ENCODE measurements around the gene IFI27L1. TPM values are rescaled to one million over a fixed set of nuclear protein-coding genes. Genes with fewer than 3 reads are reported as not detected.

Gene IFI27L1
- total RNA-seq, 4 donors from 2014 or later = 7.1 to 10.3 (median 8.3) TPM

DNA sequence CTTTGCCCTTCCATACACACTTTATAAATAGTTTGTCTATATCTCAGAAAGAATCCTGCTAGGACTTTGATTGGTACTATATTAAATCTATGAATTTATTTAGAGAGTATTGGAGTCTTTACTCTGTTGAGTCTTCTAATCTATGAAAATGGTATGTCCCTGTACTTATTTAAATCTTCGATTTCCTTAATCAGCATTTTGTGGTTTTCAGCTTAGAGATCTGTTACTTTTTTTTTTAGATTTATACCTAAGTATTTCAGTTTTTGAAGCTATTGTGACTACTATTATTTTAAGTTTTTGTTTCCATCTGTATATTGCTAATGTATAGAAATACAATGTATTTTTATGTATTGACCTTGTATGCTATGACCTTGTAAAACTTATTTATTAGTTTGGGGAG is 61.7 kb downstream of the IFI27L1 start:
- no peak for DNase-seq
- Histone ChIP-seq H3K36me3 (no peaks in the 10 kb centered on the region), H3K27me3 (no peaks in the 10 kb centered on the region), H3K27ac (no peak overlapping the region), H3K4me1 (no peaks in the 10 kb centered on the region), H3K9me3 (no peaks in the 10 kb centered on the region), H3K4me3 (no peak overlapping the region)
- ATAC-seq = no peak
- in situ Hi-C loops (cut with MboI; ENCODE audit: low sequenced_read_pairs in 4 of 4) = no loop called here
- no peak for TF ChIP-seq POLR2A (IDR thresholded peaks at IDR 0.05)
- TF ChIP-seq, protein P1, sequence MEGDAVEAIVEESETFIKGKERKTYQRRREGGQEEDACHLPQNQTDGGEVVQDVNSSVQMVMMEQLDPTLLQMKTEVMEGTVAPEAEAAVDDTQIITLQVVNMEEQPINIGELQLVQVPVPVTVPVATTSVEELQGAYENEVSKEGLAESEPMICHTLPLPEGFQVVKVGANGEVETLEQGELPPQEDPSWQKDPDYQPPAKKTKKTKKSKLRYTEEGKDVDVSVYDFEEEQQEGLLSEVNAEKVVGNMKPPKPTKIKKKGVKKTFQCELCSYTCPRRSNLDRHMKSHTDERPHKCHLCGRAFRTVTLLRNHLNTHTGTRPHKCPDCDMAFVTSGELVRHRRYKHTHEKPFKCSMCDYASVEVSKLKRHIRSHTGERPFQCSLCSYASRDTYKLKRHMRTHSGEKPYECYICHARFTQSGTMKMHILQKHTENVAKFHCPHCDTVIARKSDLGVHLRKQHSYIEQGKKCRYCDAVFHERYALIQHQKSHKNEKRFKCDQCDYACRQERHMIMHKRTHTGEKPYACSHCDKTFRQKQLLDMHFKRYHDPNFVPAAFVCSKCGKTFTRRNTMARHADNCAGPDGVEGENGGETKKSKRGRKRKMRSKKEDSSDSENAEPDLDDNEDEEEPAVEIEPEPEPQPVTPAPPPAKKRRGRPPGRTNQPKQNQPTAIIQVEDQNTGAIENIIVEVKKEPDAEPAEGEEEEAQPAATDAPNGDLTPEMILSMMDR (IDR thresholded peaks at IDR 0.05 in 4 of 5, conservative IDR thresholded peaks at IDR 0.05 in 1 of 5) = no peak
- intact Hi-C loops (cut with DNase I; ENCODE audit: low total_unique reads) = no loop called here

DNA sequence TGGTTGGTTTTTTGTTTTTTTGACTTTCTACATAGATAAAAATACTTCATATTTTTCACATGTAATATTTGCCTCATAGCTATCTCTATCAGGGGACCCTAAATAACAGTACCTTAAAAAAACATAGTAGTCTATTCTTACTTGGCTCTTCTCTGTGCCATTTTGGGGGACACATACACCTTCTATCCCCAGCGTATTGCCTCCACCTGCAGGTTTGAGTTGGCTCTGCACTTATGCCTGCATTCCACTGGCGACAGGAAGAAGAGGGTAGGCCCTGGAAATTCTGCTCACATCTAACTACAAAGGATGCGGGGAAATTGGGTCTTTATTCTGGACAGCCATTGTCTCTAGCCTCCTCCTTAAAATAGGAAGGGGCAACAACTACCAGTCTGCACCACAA is 62.1 kb downstream of the IFI27L1 start:
- H3K27me3 ChIP-seq = no peaks in the 10 kb centered on the region
- no peak overlapping the region for H3K4me3 ChIP-seq
- ATAC-seq (no peak), DNase-seq (no peak)
- intact Hi-C loops (cut with DNase I; ENCODE audit: low total_unique reads) (no loop called here), in situ Hi-C loops (cut with MboI; ENCODE audit: low sequenced_read_pairs in 4 of 4) (no loop called here)
- TF ChIP-seq POLR2A (IDR thresholded peaks at IDR 0.05) = no peak
- TF ChIP-seq, protein P1 (IDR thresholded peaks at IDR 0.05 in 4 of 5, conservative IDR thresholded peaks at IDR 0.05 in 1 of 5) = no peak
- no peak overlapping the region for H3K27ac ChIP-seq
- H3K36me3 ChIP-seq = no peaks in the 10 kb centered on the region
- no peaks in the 10 kb centered on the region for H3K9me3 ChIP-seq
- no peaks in the 10 kb centered on the region for H3K4me1 ChIP-seq

DNA sequence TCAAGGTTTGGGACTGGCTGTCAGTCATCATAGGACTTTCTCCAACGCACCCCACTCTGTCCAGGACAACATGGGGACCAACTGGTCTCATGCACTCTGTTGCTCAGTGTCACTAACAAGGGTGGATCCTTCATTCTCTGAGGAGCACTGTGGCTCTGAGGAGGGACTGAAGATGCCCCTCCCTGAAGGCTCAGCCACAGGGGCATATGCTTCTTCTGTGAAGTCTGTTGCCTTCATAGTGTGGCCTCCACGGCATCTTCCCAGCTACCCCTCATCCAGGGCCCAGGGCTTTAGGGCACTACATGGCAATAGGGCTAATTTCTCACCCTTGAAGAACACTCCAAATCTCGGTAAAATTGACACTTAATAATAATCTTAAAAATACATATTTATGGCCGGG is 62.6 kb downstream of the IFI27L1 start:
- intact Hi-C loops (cut with DNase I; ENCODE audit: low total_unique reads) (no loop called here), in situ Hi-C loops (cut with MboI; ENCODE audit: low sequenced_read_pairs in 4 of 4) (no loop called here)
- ATAC-seq (no peak), DNase-seq (no peak)
- Histone ChIP-seq H3K27me3 (no peaks in the 10 kb centered on the region), H3K9me3 (no peaks in the 10 kb centered on the region), H3K4me1 (no peaks in the 10 kb centered on the region), H3K27ac (no peak overlapping the region), H3K4me3 (no peak overlapping the region), H3K36me3 (no peaks in the 10 kb centered on the region)
- TF ChIP-seq, protein P1 (IDR thresholded peaks at IDR 0.05 in 4 of 5, conservative IDR thresholded peaks at IDR 0.05 in 1 of 5) = no peak
- TF ChIP-seq POLR2A (IDR thresholded peaks at IDR 0.05) = no peak

DNA sequence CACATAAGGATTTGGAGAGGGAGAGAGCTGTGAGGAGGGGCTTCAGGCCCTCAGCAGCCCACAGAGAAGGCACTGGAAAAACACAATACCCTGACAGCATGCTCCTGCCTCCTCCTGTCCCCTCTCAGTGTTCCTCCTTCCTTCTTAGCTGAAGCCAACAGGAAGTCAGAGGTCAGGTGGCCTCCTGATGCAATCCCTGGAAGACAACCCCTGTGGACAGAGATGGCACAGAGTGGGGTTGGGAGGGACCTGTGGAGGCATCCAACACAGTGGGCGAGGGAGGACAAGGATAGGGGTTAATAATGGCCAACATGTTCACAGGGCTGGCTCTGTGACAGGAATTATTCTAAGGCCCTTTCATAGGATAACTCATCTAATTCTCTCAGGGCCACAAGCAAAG is 63.7 kb downstream of the IFI27L1 start:
- Histone ChIP-seq H3K4me1 (no peaks in the 10 kb centered on the region), H3K4me3 (no peak overlapping the region), H3K27ac (no peak overlapping the region), H3K9me3 (no peaks in the 10 kb centered on the region), H3K27me3 (no peaks in the 10 kb centered on the region), H3K36me3 (no peaks in the 10 kb centered on the region)
- no peak for TF ChIP-seq POLR2A (IDR thresholded peaks at IDR 0.05)
- in situ Hi-C loops (cut with MboI; ENCODE audit: low sequenced_read_pairs in 4 of 4) (no loop called here), intact Hi-C loops (cut with DNase I; ENCODE audit: low total_unique reads) (no loop called here)
- no peak for ATAC-seq
- DNase-seq = peak in 1 of 2 donors; percentile 18

DNA sequence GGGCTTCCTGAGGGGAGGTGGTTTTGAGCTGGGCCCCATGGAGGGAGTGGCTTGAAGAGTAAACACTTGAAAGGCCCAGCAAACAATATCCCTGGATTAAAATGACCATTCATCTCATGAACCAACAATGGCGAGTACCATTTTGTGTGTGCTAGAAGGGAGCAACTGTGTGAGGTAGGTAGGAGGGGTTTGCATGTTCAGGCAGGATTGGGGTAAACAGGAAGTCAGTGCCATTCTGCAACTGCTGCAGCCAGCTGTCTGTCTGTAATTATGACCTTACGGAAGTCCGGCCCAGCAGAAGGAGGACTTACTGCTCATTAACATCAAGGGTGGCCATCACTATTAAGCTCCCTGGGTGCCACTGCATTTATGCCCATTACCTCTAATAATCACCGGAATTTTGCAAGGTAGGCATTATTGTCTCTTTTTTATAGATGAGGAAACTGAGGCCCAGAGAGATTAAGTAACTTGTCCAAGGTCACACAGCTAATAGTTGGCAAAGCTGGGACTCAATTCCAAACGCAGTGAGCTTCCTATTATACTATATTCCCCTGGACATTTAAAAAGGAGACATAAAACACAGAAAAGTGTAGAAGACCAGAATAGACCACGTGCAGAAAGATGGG is 64.9 kb downstream of the IFI27L1 start:
- intact Hi-C loops (cut with DNase I; ENCODE audit: low total_unique reads) (no loop called here), in situ Hi-C loops (cut with MboI; ENCODE audit: low sequenced_read_pairs in 4 of 4) (no loop called here)

More for the DNA sequence above, 64.9 kb downstream of the IFI27L1 start:
- H3K27ac ChIP-seq = no peak overlapping the region
- no peaks in the 10 kb centered on the region for H3K36me3 ChIP-seq
- ATAC-seq (no peak), DNase-seq (no peak)
- H3K4me1 ChIP-seq = no peaks in the 10 kb centered on the region
- no peak for TF ChIP-seq POLR2A (IDR thresholded peaks at IDR 0.05)
- TF ChIP-seq, protein P1 (IDR thresholded peaks at IDR 0.05 in 4 of 5, conservative IDR thresholded peaks at IDR 0.05 in 1 of 5) = no peak
- H3K27me3 ChIP-seq = no peaks in the 10 kb centered on the region
- no peaks in the 10 kb centered on the region for H3K9me3 ChIP-seq
- no peak overlapping the region for H3K4me3 ChIP-seq

Other genes starting within 250 kb of the IFI27L1 start
- not detected for gene FAM181A, start 154.0 kb upstream of the IFI27L1 start, total RNA-seq
- gene ASB2, start 104.7 kb upstream of the IFI27L1 start, total RNA-seq = 100 to 1,000 TPM; 335 to 819 (median 539) TPM
- gene CCDC197, start 84.0 kb upstream of the IFI27L1 start, total RNA-seq = under 1 TPM in 2 of 4 donors, not detected in 2; 0.56 to 0.61 TPM
- gene OTUB2, start 55.0 kb upstream of the IFI27L1 start, total RNA-seq = under 1 TPM in 1 of 4 donors, not detected in 3; 0.11 TPM
- gene DDX24, start 108 bp upstream of the IFI27L1 start, total RNA-seq = 100 to 1,000 TPM; 106 to 200 (median 128) TPM
- 100 to 1,000 TPM in 3 of 4 donors, 10 to 100 TPM in 1; 65.6 to 179 (median 123) TPM for gene IFI27, start 29.4 kb downstream of the IFI27L1 start, total RNA-seq
- gene IFI27L2, start 48.3 kb downstream of the IFI27L1 start, total RNA-seq = 1 to 10 TPM; 1.1 to 9.1 (median 3.3) TPM
- under 1 TPM in 1 of 4 donors, not detected in 3; 0.13 TPM for gene PPP4R4, start 93.0 kb downstream of the IFI27L1 start, total RNA-seq
- under 1 TPM in 2 of 4 donors, not detected in 2; 0.23 to 0.42 TPM for gene SERPINA10, start 212.0 kb downstream of the IFI27L1 start, total RNA-seq
- gene SERPINA6, start 242.0 kb downstream of the IFI27L1 start, total RNA-seq = under 1 TPM in 2 of 4 donors, not detected in 2; 0.26 to 0.69 TPM